NT2/D1 (cell line): Measurements from ENCODE around the gene CCDC51.

ENCODE experiments used
- DNase-seq: peaks from one replicate; pipeline ENCODE4 v3.0.0-alpha.2; 2011; ENCODE audit warnings: low read depth, low spot score
- H3K27me3 ChIP-seq: 2 replicates; pipeline ENCODE4 v1.6.0; 2011; ENCODE audit warnings: mild to moderate bottlenecking; ENCODE audit not compliant: insufficient read length, insufficient read depth
- H3K36me3 ChIP-seq: 2 replicates; pipeline ENCODE4 v1.6.1; 2011; ENCODE audit warnings: mild to moderate bottlenecking, low read length, mixed read lengths; ENCODE audit not compliant: insufficient read depth, insufficient read length
- H3K4me1 ChIP-seq: 2 replicates; pipeline ENCODE4 v1.5.1; 2011; ENCODE audit not compliant: insufficient read depth, insufficient read length
- H3K4me3 ChIP-seq: 2 replicates; pipeline ENCODE4 v1.5.1; 2011; ENCODE audit warnings: low read depth; ENCODE audit not compliant: insufficient read length
- H3K9ac ChIP-seq: 2 replicates; pipeline ENCODE4 v1.6.0; 2011; ENCODE audit warnings: low read depth; ENCODE audit not compliant: insufficient read length
- H3K9me3 ChIP-seq: 2 replicates; pipeline ENCODE4 v1.5.1; 2011; ENCODE audit warnings: mild to moderate bottlenecking, low read length; ENCODE audit not compliant: insufficient read depth
- SUZ12 ChIP-seq: IDR thresholded peaks from 2 replicates; pipeline ENCODE4 v1.6.1; 2011; ENCODE audit not compliant: insufficient read length, insufficient read depth; ENCODE audit errors: extremely low read depth
- YY1 ChIP-seq: IDR thresholded peaks from 2 replicates; pipeline ENCODE4 v1.6.1; 2011; ENCODE audit not compliant: insufficient read length, insufficient read depth
- ZNF274 ChIP-seq: IDR thresholded peaks from 2 replicates; pipeline ENCODE4 v1.6.1; 2011; ENCODE audit warnings: mild to moderate bottlenecking, low read depth, low read length

Gene CCDC51

GRCh38 chr3:48395714-48396113 is 44.2 kb downstream of the CCDC51 start:
- Histone ChIP-seq H3K9me3 (no peaks in the 10 kb centered on the region), H3K36me3 (peaks cover 4% of the 10 kb centered on the region), H3K4me3 (no peak overlapping the region), H3K4me1 (peaks cover 2% of the 10 kb centered on the region), H3K27me3 (no peaks in the 10 kb centered on the region), H3K9ac (no peak overlapping the region)
- TF ChIP-seq YY1 (no peak), ZNF274 (no peak), SUZ12 (no peak)
- DNase-seq = no peak

- Histone ChIP-seq H3K27me3 (no peaks in the 10 kb centered on the region), H3K4me3 (no peak overlapping the region), H3K9me3 (no peaks in the 10 kb centered on the region), H3K4me1 (peaks cover 2% of the 10 kb centered on the region), H3K36me3 (no peaks in the 10 kb centered on the region), H3K9ac (no peak overlapping the region)
- no peak for DNase-seq
- TF ChIP-seq YY1 = no peak
- no peak for TF ChIP-seq SUZ12
- no peak for TF ChIP-seq ZNF274
Measured at GRCh38 chr3:48394391-48394790, 45.5 kb downstream of the CCDC51 start.

DNA sequence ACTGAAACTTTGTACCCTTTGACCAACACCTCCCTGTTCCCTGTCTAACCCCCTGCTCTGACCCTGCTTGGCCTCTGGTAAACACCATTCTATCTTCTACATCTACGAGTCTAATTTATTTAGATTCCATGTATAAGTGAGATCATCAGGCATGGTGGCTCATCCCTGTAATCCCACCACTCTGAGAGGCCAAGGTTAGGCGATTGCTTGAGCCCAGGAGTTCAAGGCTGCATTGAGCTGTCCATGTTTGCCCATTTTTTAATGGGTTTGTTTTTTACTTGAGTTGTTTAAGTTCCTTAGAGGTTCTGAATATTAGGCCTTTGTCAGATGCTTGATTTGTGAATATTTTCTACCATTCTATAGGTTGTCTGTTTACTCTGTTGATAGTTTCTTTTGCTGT is 51.0 kb downstream of the CCDC51 start:
- no peak for TF ChIP-seq YY1
- no peak for TF ChIP-seq ZNF274
- no peak for TF ChIP-seq SUZ12
- Histone ChIP-seq H3K27me3 (no peaks in the 10 kb centered on the region), H3K4me3 (no peak overlapping the region), H3K4me1 (no peaks in the 10 kb centered on the region), H3K9me3 (no peaks in the 10 kb centered on the region), H3K9ac (no peak overlapping the region), H3K36me3 (no peaks in the 10 kb centered on the region)
- no peak for DNase-seq

DNA sequence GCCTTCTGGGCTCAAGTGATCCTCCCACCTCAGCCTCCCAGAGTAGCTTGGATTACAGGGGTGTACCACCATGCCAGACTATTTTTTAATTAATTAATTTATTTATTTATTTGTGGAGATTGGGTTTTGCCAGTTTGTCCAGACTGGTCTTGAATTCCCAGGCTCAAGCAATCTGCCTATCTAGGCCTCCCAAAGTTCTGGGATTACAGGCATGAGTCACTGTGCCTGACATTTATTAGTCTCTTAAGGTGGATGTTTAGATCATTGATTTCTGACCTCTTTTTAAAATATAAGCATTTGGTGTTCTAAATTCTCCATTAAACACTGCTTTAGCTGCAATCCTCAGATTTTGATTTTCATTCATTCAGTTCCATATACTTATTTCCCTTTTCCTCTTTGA is 52.3 kb downstream of the CCDC51 start:
- Histone ChIP-seq H3K27me3 (no peaks in the 10 kb centered on the region), H3K9me3 (no peaks in the 10 kb centered on the region), H3K36me3 (no peaks in the 10 kb centered on the region), H3K9ac (no peak overlapping the region), H3K4me3 (no peak overlapping the region), H3K4me1 (no peaks in the 10 kb centered on the region)
- DNase-seq = no peak
- TF ChIP-seq SUZ12 (no peak), ZNF274 (no peak), YY1 (no peak)
